Right renal pelvis (tissue), 4 donors: ENCODE data around the gene DUSP8. TPM values are rescaled to one million over a fixed set of nuclear protein-coding genes. Genes with fewer than 3 reads are reported as not detected.

Experiments
- DNase-seq, 4 donors: peaks; one replicate each; pipeline ENCODE4 v3.0.0-alpha.2; 2013; ENCODE audit warnings: low read depth in 4 of 4, low spot score in 3 of 4, missing footprints in 1 of 4
- polyA plus RNA-seq, 4 donors: library from polyadenylated mRNA; unstranded; fragments of 120-200 nt; gene quantifications; one replicate each; pipeline ENCODE4 v1.2.1, GENCODE V29; 2013; ENCODE audit not compliant: insufficient read length in 4 of 4

DUSP8 gene
- polyA plus RNA-seq, 4 donors, result 2.9 to 5.7 (median 4.3) TPM

DNA sequence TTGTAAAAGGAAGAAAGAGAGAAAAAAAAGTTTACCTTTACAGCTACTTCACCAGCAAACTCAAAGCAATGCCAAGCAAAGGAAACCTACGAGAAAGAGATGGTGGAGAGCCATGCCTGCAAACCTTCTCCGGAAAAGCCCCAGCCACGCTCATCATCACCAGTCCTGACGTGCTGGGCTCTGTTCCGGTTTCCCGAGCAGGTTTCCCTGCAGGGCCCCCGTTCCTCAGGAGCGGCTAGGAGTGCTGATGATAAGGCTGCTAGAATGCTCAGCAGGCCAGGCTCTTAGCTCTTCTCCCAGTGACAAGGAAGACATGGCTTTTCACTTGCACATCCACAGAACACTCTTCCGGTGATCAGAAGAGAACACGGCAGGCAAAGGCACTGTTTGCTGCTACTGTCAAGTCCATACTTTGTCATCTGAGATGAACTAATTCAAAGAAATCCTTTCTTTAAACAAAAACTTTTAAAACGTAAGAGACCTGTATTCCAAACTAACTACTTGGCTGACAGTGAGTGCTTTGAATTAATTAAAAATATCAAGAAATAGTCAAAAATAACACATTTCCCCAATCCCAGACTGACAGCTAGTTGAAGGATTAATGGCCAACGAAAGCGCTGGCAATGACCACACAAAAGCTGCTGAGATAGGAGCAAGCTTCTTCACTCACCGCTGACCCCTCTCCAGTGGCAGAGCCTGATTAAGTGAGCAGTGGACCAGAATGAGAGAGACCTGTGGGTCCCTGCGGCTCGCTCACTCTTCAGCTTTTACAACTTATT is 35.8 kb downstream of the DUSP8 start:
- no peak for DNase-seq

DNA sequence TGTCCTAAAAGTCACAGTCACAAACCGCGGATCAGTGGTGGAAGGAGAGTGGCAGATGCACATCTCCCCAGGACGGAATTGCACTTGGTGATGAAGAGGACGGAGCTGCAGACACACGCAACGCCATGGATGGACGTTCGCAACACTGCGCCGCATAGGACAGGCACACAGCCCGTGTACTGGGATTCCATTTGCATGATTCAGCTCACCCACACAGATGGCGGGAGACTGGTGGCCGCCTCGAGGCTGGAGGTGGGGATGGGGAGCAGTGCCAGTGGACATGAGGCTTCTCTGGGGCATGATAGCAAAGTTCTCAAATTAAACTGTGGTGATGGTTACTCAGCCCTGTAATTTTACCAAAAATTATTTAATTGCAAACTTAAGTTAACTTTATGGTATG is 37.4 kb downstream of the DUSP8 start:
- DNase-seq, result no peak

DNA sequence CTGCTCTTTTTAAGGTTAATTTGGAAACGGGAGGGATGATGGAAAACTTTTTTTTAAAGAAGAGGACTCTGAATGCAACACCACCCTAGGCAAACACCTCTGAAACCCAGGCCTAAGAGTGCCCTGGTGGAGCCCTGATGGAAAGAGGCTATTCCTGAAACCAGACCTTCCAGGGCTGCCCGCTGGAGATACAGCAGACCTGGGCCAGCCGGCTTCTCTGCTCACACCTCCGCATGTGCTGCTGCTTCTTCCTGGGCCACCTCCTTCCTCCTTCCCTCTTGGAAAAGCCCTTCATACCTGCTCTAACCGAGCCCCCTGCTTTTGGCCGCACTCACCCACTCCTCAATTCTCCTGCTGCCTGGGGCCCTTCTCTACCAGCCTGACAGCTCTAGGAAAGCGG is 37.9 kb downstream of the DUSP8 start:
- DNase-seq, result no peak

DNA sequence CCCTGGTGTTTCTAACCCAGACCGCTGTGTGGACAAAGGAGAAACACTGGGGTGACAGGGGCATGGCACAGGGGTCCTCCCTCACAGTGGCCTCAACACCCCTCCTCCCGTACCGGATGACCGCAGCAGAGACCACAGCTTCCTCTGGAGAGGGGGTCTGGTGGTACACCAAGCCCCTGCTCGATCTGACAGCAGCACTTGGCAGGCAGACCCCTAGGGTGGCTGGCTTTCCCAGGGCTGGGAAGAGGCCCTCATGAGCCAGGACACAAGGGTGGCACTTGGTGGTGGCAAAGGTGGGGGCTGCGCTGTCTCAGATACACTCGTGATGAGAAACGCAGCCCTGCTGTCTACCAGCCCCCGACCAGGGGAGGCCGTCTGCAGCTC is 38.7 kb downstream of the DUSP8 start:
- DNase-seq, result no peak

DNA sequence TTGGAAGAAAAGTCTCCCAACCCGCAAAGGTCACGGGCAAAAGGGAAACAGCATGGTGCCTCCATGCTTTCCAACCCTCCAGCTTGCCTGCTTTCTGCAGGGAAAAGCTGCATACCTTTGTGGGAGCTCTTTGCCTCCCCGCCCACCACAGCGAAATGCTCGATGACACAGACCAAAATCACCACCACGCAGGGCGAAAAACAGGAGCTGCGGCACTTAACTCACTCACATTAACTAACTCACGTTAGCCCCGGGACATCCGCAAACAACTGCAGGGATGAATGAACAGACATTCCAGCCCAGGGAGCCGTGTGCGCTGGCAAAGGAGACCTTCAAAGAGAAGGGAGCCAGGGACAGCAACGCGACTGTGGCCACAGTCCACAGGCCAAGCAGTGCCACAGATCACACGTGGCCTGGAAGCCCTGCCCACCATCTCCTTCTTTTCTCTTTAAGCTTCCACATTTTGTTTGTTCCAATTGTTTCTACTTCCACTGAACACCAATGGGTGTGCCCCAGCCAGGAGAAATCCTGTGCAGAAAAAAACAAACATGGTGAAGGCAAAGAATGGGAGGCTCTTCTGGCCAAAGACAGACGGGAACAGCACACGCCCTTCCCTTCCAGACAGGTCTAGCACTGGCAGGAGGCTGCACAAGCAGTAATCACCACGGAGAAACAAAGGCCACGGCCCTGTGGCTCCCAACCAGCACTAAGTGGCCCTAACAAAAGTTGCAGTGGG is 39.3 kb downstream of the DUSP8 start:
- DNase-seq, result peak in 1 of 4 donors; percentile 15

DNA sequence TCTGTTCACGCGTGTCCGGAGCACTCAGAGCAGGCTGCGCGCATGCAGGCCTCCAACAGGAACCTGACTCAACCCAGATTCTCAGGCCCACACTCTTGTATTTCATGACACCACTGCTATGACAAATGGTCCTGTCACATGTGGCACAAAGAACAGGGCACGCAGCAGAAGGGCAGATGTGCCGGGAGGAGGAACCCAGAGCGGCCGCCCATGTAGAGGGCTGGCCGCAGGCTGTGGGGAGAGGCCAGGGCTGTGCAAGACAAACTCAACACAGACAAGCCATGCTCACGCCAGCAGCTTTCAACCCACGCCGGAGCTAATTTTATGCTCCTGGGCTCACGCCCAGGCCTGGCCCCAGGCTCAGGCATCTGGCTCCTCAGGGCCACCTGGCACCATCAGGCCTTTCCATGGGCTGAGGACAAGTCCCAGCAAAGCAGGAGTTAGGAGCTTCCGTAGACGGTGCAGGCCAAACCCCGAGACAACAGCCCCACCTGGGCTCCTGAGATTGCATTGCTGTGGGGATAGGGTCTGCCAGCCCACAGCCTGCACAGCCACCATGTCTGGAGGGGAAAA is 40.0 kb downstream of the DUSP8 start:
- DNase-seq, result no peak

DNA sequence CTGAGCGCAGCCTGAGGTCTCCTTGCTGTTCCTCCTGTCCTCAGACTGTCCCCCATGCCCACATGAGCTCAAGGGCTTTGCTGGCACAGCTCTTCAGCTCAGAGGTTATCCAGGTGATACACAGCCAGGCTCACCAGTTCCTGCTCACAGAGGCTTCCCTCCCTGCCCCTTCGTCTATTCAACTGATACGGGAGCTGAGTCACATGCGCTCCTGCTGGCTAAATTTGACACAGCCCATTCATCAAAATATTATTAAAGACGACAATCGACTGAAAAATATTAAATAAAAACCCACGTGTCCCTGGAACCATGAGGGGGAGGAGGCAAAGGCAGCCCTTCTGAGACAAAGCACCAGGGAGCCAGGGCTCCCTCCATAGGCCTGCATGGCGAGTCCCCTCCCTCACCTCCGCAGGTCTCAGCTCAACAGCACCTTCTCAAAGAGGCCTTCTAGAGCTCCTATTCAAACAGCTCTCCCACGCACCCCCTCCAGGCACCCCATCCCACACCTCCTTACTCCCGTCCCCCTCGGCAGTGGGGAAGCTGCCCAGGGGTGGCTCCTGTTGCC is 40.5 kb downstream of the DUSP8 start:
- no peak for DNase-seq

DNA sequence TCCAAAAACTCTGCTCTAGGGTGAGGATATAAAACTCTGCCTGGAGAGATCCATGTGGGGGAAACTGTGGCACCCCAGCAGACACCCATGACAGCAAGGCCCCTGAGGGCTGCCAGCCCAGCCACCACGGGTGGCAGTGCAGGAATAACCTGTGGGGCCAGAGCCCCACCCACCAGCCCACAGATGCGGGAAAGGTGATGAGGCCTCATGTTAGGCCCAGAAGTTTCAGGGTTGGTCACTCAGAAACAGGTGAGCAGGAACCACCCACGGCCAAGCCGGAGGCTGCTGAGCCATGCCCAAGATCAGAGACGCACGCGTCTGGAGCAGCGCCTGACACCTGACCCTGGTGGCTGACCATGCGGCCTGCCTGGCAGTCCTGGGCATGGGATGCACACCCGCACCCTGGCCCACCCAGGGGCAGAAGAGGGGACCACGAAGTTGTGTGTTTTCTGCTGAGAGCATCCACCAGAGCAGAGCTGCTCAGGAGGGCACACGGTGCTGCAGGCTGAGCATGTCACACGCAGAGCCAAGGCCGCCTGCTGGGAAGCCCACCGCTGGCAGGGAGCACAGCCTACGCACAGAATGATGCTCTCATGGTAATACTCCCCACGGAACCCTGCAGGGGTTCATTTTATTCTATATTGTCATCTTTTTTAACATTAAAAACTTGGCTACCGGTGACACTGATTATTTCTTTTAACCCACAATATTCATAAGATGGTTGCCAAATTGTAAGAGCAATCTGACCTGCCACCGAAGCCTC is 41.2 kb downstream of the DUSP8 start:
- no peak for DNase-seq

DNA sequence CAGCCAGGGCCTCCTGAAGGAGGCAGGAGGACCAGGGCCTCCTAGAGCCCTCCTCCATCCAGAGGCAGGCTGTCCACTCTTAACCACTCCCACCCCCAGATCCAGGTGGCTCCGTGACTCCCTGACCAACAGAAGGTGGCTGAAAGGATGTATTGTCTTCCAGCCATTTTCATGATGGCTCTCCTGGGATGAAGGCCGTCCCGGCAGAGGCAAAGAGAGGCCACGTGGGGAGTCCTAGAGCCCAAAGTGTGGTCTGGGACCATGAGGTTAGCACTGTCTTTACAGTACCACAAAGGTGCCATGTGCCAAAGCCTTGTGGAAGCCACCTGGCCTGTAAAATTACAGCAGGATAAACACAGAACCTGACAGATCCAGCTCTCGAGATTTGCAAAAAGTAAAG is 42.3 kb downstream of the DUSP8 start:
- no peak for DNase-seq

DNA sequence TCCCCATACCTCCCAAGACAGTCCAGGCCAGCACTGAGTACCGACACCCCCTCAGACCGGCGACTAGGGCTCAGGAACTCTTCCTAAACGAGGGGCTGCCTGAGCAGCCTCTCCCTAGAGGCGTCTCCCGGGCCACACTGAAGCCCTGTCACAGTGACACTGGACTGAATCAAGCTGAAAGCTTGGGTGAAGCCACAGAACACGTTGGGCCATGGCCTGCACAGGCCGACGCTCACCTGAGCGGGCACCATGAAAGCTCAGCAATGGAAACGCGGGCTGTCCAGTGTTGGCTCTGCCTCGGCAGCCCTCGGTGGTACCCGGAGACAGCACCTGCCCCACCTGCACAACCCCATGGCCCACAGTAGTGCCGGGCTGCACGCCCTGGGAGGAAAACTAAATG is 42.8 kb downstream of the DUSP8 start:
- no peak for DNase-seq

DNA sequence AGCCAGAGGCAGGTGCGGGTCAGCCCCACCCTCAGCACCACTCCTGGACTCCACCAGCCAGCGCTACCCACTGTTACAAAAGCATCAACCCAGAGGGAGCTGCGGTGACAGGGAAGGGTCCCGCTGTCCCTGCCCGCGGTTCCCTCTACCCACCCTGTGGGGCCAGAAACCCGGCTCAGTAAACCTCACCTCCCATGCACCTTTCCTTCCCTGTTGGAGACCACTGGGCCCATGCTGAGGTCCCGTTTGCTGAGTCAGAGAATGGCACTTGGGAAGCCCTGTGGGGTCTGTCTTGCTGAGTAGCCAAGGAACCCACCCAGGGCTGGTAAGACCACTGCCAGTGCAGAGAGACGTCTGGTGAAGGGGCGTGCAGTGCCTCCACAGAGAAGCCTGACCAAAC is 43.4 kb downstream of the DUSP8 start:
- DNase-seq, result no peak

DNA sequence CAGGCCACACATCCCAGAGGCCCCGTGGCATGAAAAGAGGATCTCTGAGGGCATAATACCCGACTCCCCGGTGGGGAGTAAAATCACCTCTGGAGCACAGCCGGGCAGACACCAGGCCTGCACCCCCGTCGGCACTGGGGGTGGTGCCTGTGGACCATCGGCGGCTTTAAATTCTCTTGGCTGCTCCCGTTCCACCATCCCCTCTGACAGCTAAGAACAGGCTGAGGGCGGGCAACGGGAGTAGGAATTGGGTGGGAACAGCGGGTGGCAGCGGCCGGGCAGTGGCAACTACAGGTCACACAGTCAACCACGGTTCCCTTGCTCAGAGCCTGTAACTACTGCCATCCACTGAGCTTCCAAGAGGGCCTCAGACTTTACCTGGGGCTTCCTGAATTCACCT is 45.3 kb downstream of the DUSP8 start:
- DNase-seq, result no peak

DNA sequence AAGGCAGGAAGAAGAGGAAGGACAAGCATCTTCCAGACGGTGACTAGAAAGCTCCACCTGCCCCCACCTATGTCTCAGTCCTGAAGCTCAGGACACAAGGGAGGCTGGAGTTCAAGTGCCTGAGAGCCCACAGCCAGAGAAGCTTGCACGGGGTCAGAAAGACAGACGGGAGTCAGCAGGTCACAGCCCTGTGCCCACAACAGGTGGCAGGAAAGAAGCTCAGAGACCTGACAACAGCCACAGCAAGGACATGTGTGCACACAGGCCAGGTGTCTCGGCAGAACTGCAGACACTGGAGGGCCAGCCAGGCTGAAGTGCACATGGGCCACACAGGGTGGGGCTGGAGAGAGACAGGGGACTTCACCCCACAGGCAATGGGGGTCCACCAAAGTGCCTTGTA is 48.3 kb downstream of the DUSP8 start:
- no peak for DNase-seq

DNA sequence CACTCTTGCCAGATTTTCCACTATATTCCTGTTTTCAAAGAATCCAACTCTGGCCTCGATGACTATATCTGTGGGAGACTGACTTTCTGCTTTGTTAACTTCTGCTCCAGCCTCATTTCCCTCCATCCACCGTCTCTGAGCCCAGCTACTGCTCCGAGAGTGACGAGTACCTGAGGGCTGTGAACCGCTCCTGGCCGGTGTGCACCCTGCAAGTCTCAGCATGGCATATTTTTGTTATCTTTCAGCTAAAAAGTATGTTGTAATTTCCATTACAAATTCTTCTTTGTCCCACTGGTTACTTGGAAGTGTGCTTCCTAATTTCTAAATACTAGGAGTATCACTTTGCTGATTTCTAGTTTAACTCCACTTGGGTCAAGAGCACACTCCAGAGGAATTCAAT is 49.0 kb downstream of the DUSP8 start:
- no peak for DNase-seq

DNA sequence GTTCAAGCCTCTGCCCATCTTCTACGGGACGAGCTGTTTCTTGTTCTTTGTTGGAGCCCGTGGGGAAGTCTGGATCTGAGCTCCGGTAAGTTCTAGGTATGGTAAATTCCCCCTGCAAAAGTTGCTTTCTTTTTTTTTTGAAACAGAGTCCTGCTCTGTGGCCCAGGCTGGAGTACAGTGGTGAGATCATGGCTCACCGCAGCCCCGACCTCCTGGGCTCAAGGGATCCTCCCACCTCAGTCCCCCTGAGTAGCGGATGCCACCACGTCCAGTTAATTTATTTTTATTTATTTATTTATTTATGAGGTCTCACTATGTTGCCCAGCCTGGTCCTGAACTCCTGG is 50.0 kb downstream of the DUSP8 start:
- DNase-seq, result no peak

DNA sequence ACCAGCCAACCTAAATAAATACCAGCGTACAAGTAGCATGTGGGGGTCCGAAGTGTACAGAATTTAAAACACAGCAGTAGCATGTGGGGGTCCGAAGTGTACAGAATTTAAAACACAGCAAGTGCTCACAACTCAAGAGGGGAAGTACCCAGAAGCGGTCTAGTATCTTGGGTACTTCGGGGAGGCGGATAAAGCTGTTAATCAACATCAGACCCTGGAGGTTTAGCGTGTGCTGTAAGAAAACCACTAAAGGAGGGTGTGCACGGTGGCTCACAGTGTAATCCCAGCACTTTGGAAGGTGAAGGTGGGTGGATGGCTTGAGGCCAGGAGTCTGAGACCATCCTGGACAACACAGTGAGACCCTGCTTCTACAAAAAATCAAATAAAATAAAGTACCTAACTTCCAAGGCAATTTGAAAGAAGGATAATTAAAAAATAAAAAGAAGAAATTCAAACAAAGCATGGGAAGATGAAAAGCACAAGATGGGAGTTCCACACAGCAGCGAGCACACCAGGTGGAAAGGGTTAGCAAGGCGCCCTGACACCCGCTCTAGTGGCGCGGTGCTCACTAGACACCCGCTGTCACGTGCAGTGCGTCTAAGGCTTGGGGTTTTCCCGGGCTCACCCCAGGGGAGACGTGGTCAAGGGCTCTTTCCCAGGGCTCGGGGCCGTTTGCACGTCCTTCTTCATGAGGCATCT is 50.5 kb downstream of the DUSP8 start:
- no peak for DNase-seq

DNA sequence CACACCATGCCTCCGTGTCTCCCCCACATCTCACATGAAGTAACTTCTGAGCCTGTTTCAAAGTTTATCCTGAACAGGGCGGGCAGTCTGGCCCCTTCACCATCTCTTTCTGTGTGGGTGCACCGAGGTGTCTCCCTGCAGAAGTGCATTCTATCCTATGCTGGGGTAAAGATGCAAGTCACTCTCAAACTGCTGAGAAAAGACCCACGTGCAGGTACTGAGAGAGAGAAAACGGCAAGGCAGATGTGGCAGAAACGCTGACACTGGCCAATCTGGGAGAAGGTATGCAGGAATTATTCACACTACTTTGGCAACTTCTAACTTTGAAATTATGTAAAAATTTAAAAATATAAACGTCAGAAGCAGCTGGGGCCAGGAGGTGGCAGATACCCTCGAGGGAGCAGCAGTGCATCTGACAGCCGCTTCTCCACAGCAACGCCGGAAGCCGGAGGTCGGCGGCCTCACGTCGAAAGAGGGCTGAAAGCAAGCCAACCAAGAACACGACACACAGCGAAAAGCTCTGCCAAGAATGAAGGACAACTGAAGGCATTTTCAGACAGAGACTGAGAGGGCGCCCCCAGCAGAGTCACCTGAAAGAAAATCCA is 51.3 kb downstream of the DUSP8 start:
- DNase-seq, result no peak

DNA sequence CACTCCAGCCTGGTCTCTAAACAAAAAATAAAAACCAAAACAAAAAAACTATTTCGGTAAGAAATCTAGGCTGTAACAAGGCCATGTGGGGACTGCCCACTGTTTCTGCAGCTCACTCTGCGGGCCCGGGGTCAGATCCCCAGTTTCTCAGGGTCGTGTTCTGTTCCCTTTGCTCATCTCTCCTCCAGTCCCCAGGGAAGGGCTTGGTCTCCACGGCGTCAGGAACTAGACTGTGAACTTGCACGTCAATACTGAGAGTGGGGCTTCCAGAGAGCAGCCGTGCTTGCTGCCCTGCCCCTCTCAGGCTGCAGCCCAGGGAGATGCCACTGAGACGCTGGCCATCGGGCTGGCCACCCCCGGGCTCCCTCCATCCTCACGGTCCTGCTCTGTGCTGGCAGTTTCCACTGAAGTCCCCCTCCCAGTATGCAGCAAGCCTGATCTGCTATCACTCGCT is 51.8 kb downstream of the DUSP8 start:
- DNase-seq, result no peak

DNA sequence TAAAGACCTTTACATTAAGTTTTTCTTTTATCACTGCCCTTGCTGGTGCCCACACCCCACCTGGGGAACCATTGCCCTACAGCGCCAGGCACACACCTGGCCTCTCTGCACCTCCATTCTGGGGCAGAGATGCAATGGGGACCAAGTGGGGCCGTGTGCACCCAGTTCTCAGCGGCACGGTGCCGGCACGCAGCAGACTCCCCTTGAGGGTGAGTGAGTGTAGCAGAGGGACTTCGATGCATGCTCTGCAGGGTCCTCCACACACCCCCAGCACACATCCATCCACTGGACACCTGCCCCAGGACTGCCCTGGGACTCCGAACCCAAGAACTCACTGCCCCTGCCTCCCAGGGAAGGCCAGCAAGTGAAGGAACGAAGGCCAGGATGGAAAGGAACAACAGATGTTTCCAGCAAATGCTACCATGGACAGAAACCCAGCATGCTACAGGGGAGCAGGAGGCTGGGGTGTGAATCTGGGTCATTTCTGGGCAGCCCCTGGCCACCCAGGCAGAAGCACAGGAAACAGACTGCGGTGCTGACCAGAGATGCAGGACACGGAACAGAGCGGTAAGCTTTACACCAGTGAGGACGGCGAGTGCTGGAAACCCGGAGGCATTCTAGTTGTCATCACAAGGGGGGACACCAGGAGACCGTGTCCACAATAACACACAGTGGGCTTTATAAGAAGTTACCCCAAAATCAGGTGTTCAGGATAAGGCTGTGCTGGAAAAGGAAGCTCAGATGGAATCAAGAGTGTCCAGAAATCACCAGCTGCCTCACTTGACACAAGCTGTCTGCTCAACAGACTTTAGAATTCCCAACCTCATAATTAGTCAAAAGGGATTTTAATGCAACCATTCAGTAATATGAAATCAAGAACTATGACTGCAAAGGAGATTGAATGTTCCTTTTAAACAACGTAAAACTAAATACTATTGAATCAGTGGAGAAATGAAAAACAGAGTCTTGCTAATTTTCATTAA is 52.8 kb downstream of the DUSP8 start:
- no peak for DNase-seq
